ENCODE results near the gene PTPRU.
A peak's percentile ranks its signal among the peaks of the same experiment; 100 is the strongest.

PTPRU gene

GRCh38 chr1:29193879-29194455 lies 42.4 kb upstream of the PTPRU start:
- TF ChIP-seq EZH2 (optimal IDR thresholded peaks at IDR 0.05; ENCODE audit: low read depth, low read length): no peak
- no peak for DNase-seq
- no peak overlapping the region for H3K27ac ChIP-seq (ENCODE audit: low read length)
- H3K9ac ChIP-seq (ENCODE audit: low read length): no peak overlapping the region
- H3K9me3 ChIP-seq (replicated peaks; ENCODE audit: insufficient read depth, low read length): no peaks in the 10 kb centered on the region
- no peaks in the 10 kb centered on the region for H3K79me2 ChIP-seq (ENCODE audit: low read length)
- no peaks in the 10 kb centered on the region for H3K27me3 ChIP-seq (replicated peaks; ENCODE audit: insufficient read depth, low read length)
- no peak overlapping the region for H2AFZ ChIP-seq (ENCODE audit: low read length)
- no peak overlapping the region for H3K4me2 ChIP-seq (ENCODE audit: low read depth, low read length)
- H3F3A ChIP-seq (ENCODE audit: insufficient read depth, low read length): no peaks in the 10 kb centered on the region
- H3K9me2 ChIP-seq (replicated peaks; ENCODE audit: insufficient read depth, low read length): no peaks in the 10 kb centered on the region
- H3K36me3 ChIP-seq (replicated peaks; ENCODE audit: insufficient read depth, low read length): no peaks in the 10 kb centered on the region
- peaks cover 3% of the 10 kb centered on the region; the same call in 1 of the 2 replicates for H3K4me1 ChIP-seq (ENCODE audit: low read length)
- H4K20me1 ChIP-seq (ENCODE audit: insufficient read depth, low read length): no peaks in the 10 kb centered on the region
- H3K4me3 ChIP-seq (ENCODE audit: low read length): no peak overlapping the region

DNA sequence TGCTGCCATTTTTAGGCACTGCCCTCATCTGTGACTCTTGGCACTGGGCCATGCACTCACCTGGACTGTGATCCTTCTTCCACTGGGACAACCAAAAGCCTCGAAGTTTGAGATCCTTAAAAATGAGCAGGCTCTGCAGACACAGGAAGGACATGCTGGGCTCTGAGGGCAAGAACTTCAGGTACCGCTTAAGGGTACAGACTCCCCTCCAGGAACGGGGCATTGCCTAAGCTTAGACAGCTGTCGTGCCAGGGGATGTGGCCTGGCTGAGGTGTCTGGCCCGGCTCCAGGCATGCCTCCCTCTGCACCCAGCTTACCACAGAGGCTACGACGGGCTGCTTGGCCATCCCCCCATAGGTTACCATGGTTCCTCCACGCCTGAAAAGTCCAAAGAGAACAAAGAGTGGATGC lies 40.4 kb upstream of the PTPRU start:
- H3K4me3 ChIP-seq (ENCODE audit: low read length): no peak overlapping the region
- no peaks in the 10 kb centered on the region for H3K79me2 ChIP-seq (ENCODE audit: low read length)
- H3K9me3 ChIP-seq (replicated peaks; ENCODE audit: insufficient read depth, low read length): no peaks in the 10 kb centered on the region
- H2AFZ ChIP-seq (ENCODE audit: low read length): no peak overlapping the region
- no peak overlapping the region for H3K27ac ChIP-seq (ENCODE audit: low read length)
- H4K20me1 ChIP-seq (ENCODE audit: insufficient read depth, low read length): no peaks in the 10 kb centered on the region
- H3F3A ChIP-seq (ENCODE audit: insufficient read depth, low read length): no peaks in the 10 kb centered on the region
- H3K9ac ChIP-seq (ENCODE audit: low read length): no peak overlapping the region
- H3K36me3 ChIP-seq (replicated peaks; ENCODE audit: insufficient read depth, low read length): no peaks in the 10 kb centered on the region
- TF ChIP-seq EZH2 (optimal IDR thresholded peaks at IDR 0.05; ENCODE audit: low read depth, low read length) (no peak), CTCF (IDR thresholded peaks at IDR 0.05; ENCODE audit: low read length) (no peak), EZH2phosphoT487 (IDR thresholded peaks at IDR 0.05; ENCODE audit: low read length) (no peak)
- peaks cover 3% of the 10 kb centered on the region; the same call in 1 of the 2 replicates for H3K4me1 ChIP-seq (ENCODE audit: low read length)
- no peaks in the 10 kb centered on the region for H3K27me3 ChIP-seq (replicated peaks; ENCODE audit: insufficient read depth, low read length)
- H3K4me2 ChIP-seq (ENCODE audit: low read depth, low read length): no peak overlapping the region
- no peaks in the 10 kb centered on the region for H3K9me2 ChIP-seq (replicated peaks; ENCODE audit: insufficient read depth, low read length)
- DNase-seq: no peak

- TF ChIP-seq EZH2 (optimal IDR thresholded peaks at IDR 0.05; ENCODE audit: low read depth, low read length): no peak
- no peak for TF ChIP-seq EZH2phosphoT487 (IDR thresholded peaks at IDR 0.05; ENCODE audit: low read length)
- TF ChIP-seq CTCF (IDR thresholded peaks at IDR 0.05; ENCODE audit: low read length): no peak
- DNase-seq: no peak
- no peaks in the 10 kb centered on the region for H3K9me3 ChIP-seq (replicated peaks; ENCODE audit: insufficient read depth, low read length)
- no peaks in the 10 kb centered on the region for H3K36me3 ChIP-seq (replicated peaks; ENCODE audit: insufficient read depth, low read length)
- no peaks in the 10 kb centered on the region for H4K20me1 ChIP-seq (ENCODE audit: insufficient read depth, low read length)
- no peaks in the 10 kb centered on the region for H3K27me3 ChIP-seq (replicated peaks; ENCODE audit: insufficient read depth, low read length)
- H2AFZ ChIP-seq (ENCODE audit: low read length): 0 out of 2 replicates have a peak overlapping the region, but pooled peaks have one; percentile 2
- H3K27ac ChIP-seq (ENCODE audit: low read length): no peak overlapping the region
- no peak overlapping the region for H3K4me3 ChIP-seq (ENCODE audit: low read length)
- no peak overlapping the region for H3K4me2 ChIP-seq (ENCODE audit: low read depth, low read length)
- no peaks in the 10 kb centered on the region for H3K79me2 ChIP-seq (ENCODE audit: low read length)
- H3K9ac ChIP-seq (ENCODE audit: low read length): no peak overlapping the region
- peaks cover 1% of the 10 kb centered on the region for H3K4me1 ChIP-seq (ENCODE audit: low read length)
- H3F3A ChIP-seq (ENCODE audit: insufficient read depth, low read length): no peaks in the 10 kb centered on the region
- H3K9me2 ChIP-seq (replicated peaks; ENCODE audit: insufficient read depth, low read length): no peaks in the 10 kb centered on the region
Measured at GRCh38 chr1:29196863-29197589, 39.3 kb upstream of the PTPRU start.

GRCh38 chr1:29197590-29197924 lies 38.8 kb upstream of the PTPRU start:
- TF ChIP-seq CTCF (IDR thresholded peaks at IDR 0.05; ENCODE audit: low read length): peak; percentile 62
- no peak for TF ChIP-seq EZH2 (optimal IDR thresholded peaks at IDR 0.05; ENCODE audit: low read depth, low read length)
- Histone ChIP-seq H2AFZ (ENCODE audit: low read length) (0 out of 2 replicates have a peak overlapping the region, but pooled peaks have one; percentile 2), H3K27me3 (replicated peaks; ENCODE audit: insufficient read depth, low read length) (no peaks in the 10 kb centered on the region), H3K9ac (ENCODE audit: low read length) (no peak overlapping the region), H3K4me1 (ENCODE audit: low read length) (peaks cover 6% of the 10 kb centered on the region), H4K20me1 (ENCODE audit: insufficient read depth, low read length) (no peaks in the 10 kb centered on the region), H3K4me2 (ENCODE audit: low read depth, low read length) (no peak overlapping the region), H3K4me3 (ENCODE audit: low read length) (no peak overlapping the region), H3K9me3 (replicated peaks; ENCODE audit: insufficient read depth, low read length) (no peaks in the 10 kb centered on the region), H3K79me2 (ENCODE audit: low read length) (no peaks in the 10 kb centered on the region), H3K9me2 (replicated peaks; ENCODE audit: insufficient read depth, low read length) (no peaks in the 10 kb centered on the region), H3K27ac (ENCODE audit: low read length) (no peak overlapping the region), H3F3A (ENCODE audit: insufficient read depth, low read length) (no peaks in the 10 kb centered on the region), H3K36me3 (replicated peaks; ENCODE audit: insufficient read depth, low read length) (no peaks in the 10 kb centered on the region)
- peak; percentile 60 for DNase-seq
